ENCODE results near the gene ZNF616. TPM values are rescaled to one million over a fixed set of nuclear protein-coding genes. Genes with fewer than 3 reads are reported as not detected.

ZNF616 gene
- total RNA-seq, 1 experiment from 2014 or later, result 7.1 TPM

GRCh38 chr19:52155596-52156359, 16.0 kb upstream of the ZNF616 start:
- H3K9me3 Mint-ChIP-seq (ENCODE audit: unreplicated experiment), result peaks cover 80% of the 10 kb centered on the region
- peaks cover 9% of the 10 kb centered on the region for H3K36me3 Mint-ChIP-seq (ENCODE audit: insufficient read depth, unreplicated experiment)
- intact Hi-C loops (cut with micrococcal nuclease; ENCODE audit: unreplicated experiment), result no loop called here
- H3K4me3 ChIP-seq (ENCODE audit: low read depth, low read length), result no peak overlapping the region
- no peaks in the 10 kb centered on the region for H3K27me3 Mint-ChIP-seq (ENCODE audit: insufficient read depth, unreplicated experiment)
- no TSS peak for BruUV-seq (replicated peaks)
- H3K4me1 Mint-ChIP-seq (ENCODE audit: low read depth, unreplicated experiment), result no peaks in the 10 kb centered on the region
- no peaks in the 10 kb centered on the region for H3K4me1 ChIP-seq
- peaks cover 57% of the 10 kb centered on the region for H3K9me3 ChIP-seq
- CTCF ChIA-PET, result no interaction called here
- no peaks in the 10 kb centered on the region for H3K36me3 ChIP-seq (ENCODE audit: control insufficient read depth, insufficient read depth, low read length)
- H3K27me3 ChIP-seq (replicated peaks; ENCODE audit: control insufficient read depth, insufficient read depth, low read length), result no peaks in the 10 kb centered on the region
- POLR2A ChIA-PET, result no interaction called here
- no peak overlapping the region for H3K27ac Mint-ChIP-seq (ENCODE audit: unreplicated experiment)
- no peak overlapping the region for H3K4me3 Mint-ChIP-seq (ENCODE audit: unreplicated experiment)
- DNase-seq, result no peak
- TF ChIP-seq, protein P1, sequence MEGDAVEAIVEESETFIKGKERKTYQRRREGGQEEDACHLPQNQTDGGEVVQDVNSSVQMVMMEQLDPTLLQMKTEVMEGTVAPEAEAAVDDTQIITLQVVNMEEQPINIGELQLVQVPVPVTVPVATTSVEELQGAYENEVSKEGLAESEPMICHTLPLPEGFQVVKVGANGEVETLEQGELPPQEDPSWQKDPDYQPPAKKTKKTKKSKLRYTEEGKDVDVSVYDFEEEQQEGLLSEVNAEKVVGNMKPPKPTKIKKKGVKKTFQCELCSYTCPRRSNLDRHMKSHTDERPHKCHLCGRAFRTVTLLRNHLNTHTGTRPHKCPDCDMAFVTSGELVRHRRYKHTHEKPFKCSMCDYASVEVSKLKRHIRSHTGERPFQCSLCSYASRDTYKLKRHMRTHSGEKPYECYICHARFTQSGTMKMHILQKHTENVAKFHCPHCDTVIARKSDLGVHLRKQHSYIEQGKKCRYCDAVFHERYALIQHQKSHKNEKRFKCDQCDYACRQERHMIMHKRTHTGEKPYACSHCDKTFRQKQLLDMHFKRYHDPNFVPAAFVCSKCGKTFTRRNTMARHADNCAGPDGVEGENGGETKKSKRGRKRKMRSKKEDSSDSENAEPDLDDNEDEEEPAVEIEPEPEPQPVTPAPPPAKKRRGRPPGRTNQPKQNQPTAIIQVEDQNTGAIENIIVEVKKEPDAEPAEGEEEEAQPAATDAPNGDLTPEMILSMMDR (IDR thresholded peaks at IDR 0.05; ENCODE audit: insufficient read depth in 1 of 2, low read depth in 1 of 2, low read length in 1 of 2, severe bottlenecking in 1 of 2, unreplicated experiment in 1 of 2), result no peak

DNA sequence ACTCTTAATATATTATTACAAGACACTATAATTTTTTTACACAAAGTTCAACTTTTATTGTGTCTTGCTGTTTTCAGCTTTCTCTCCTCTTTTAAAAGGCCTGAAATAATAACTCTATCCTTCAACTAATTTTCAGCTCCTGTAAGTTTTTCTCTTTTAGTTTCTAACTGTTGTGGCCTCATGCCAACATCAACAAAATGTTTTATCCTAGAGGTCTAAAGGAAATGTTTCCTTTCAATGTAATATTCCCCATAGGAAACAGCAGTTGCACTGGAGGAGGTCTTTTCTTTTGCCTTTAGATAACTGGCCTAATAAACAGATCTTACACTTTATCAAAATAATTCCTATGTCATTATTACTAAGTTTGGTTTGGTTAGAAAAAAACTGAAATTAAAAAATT, 8.5 kb upstream of the ZNF616 start:
- no TSS peak for BruUV-seq (replicated peaks)
- POLR2A ChIA-PET, result no interaction called here

GRCh38 chr19:52142001-52142595, 2.4 kb upstream of the ZNF616 start:
- Mint-ChIP-seq H3K9me3 (ENCODE audit: unreplicated experiment) (peaks cover 20% of the 10 kb centered on the region), H3K27me3 (ENCODE audit: insufficient read depth, unreplicated experiment) (no peaks in the 10 kb centered on the region), H3K4me1 (ENCODE audit: low read depth, unreplicated experiment) (peaks cover 10% of the 10 kb centered on the region), H3K4me3 (ENCODE audit: unreplicated experiment) (no peak overlapping the region), H3K27ac (ENCODE audit: unreplicated experiment) (peak overlapping the region; percentile 55), H3K36me3 (ENCODE audit: insufficient read depth, unreplicated experiment) (peaks cover 10% of the 10 kb centered on the region)
- ChIA-PET POLR2A (no interaction called here), CTCF (no interaction called here)
- H3K9me3 ChIP-seq, result peaks cover 17% of the 10 kb centered on the region
- TF ChIP-seq, protein P1 (IDR thresholded peaks at IDR 0.05; ENCODE audit: insufficient read depth in 1 of 2, low read depth in 1 of 2, low read length in 1 of 2, severe bottlenecking in 1 of 2, unreplicated experiment in 1 of 2), result no peak
- no TSS peak for BruUV-seq (replicated peaks)
- intact Hi-C loops (cut with micrococcal nuclease; ENCODE audit: unreplicated experiment), result no loop called here
- H3K4me1 ChIP-seq, result no peaks in the 10 kb centered on the region
- DNase-seq, result no peak
- H3K36me3 ChIP-seq (ENCODE audit: control insufficient read depth, insufficient read depth, low read length), result no peaks in the 10 kb centered on the region
- H3K4me3 ChIP-seq (ENCODE audit: low read depth, low read length), result no peak overlapping the region
- H3K27me3 ChIP-seq (replicated peaks; ENCODE audit: control insufficient read depth, insufficient read depth, low read length), result no peaks in the 10 kb centered on the region

More for the DNA sequence above, 8.5 kb upstream of the ZNF616 start:
- Mint-ChIP-seq H3K27me3 (ENCODE audit: insufficient read depth, unreplicated experiment) (no peaks in the 10 kb centered on the region), H3K4me1 (ENCODE audit: low read depth, unreplicated experiment) (no peaks in the 10 kb centered on the region), H3K9me3 (ENCODE audit: unreplicated experiment) (peaks cover 33% of the 10 kb centered on the region), H3K36me3 (ENCODE audit: insufficient read depth, unreplicated experiment) (no peaks in the 10 kb centered on the region), H3K4me3 (ENCODE audit: unreplicated experiment) (no peak overlapping the region), H3K27ac (ENCODE audit: unreplicated experiment) (no peak overlapping the region)
- Histone ChIP-seq H3K4me3 (ENCODE audit: low read depth, low read length) (no peak overlapping the region), H3K9me3 (peaks cover 31% of the 10 kb centered on the region), H3K27me3 (replicated peaks; ENCODE audit: control insufficient read depth, insufficient read depth, low read length) (no peaks in the 10 kb centered on the region), H3K36me3 (ENCODE audit: control insufficient read depth, insufficient read depth, low read length) (no peaks in the 10 kb centered on the region), H3K4me1 (no peaks in the 10 kb centered on the region)
- TF ChIP-seq, protein P1 (IDR thresholded peaks at IDR 0.05; ENCODE audit: insufficient read depth in 1 of 2, low read depth in 1 of 2, low read length in 1 of 2, severe bottlenecking in 1 of 2, unreplicated experiment in 1 of 2), result no peak
- intact Hi-C loops (cut with micrococcal nuclease; ENCODE audit: unreplicated experiment), result no loop called here
- CTCF ChIA-PET, result no interaction called here
- DNase-seq, result no peak
